HG03175 (cell line): ENCODE results near the gene TIPRL.
A peak's percentile ranks its signal among the peaks of the same experiment; 100 is the strongest.
"Not testable (repeated sequence)": the region's sequence is repeated elsewhere in the genome, so short reads cannot be mapped to it uniquely, and the experiment has no call there.

Experiments used
- ATAC-seq: cut with Tn5 transposase; IDR thresholded peaks from one replicate; pipeline ENCODE4 v1.9.1; 2021; ENCODE audit warnings: mild to moderate bottlenecking, moderate library complexity; ENCODE audit not compliant: unreplicated experiment

TIPRL gene

GRCh38 chr1:168178638-168179437 is at the start of gene TIPRL:
Gene TIPRL, plus strand, starts transcription at chr1:168178962. Its CDS starts 116 bp downstream, at chr1:168179078.
- ATAC-seq: peak; percentile 90

DNA sequence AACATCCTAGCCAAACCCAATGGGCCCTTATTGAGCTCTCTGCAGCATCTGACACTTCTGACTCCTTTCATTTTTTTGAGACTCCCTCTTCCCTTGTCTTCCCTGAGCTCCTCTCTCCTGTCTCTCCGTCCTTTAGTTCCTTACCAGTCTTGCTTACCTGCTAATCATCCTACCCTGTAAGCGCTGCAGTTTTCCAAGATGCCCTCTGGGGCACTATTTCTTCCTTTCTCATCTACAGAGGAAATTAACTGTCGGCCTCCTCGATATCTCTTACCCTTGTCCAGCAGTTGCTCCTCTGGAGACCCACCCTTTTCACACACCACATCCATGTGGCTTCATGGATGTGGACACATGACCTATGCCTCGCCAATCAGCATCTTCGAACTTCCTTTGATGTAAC is 48.8 kb upstream of the TIPRL start:
- ATAC-seq: no peak

DNA sequence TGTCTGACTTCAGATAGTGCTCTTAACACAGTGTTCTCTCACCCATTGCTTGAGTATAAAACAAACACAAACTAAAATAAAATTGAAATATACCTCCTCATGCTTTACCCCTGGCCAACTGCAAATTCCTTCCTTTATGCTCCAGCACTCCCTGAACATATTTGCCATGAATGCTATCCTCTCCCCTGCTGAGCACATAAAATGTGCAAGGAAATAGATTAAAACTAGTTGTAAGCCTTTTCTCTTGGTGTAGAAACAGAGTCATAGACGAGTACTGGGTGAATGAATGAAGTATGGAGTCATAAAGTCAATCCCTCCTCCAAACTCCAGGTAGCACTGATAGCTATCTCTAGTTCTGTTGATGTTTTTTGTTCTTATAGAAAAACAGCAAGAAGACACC is 44.6 kb upstream of the TIPRL start:
- no peak for ATAC-seq

GRCh38 chr1:168134642-168135041 is 44.1 kb upstream of the TIPRL start:
- ATAC-seq: no peak

GRCh38 chr1:168135116-168135920 is 43.4 kb upstream of the TIPRL start:
- no peak for ATAC-seq

GRCh38 chr1:168135921-168136708 is 42.6 kb upstream of the TIPRL start:
- peak; percentile 28 for ATAC-seq

- ATAC-seq: peak; percentile 45
Observed at GRCh38 chr1:168136709-168137514, 41.9 kb upstream of the TIPRL start, which contains the start of gene GPR161. Gene GPR161, minus strand, starts transcription at chr1:168136930. Its CDS starts 32,080 bp downstream, at chr1:168104850.

DNA sequence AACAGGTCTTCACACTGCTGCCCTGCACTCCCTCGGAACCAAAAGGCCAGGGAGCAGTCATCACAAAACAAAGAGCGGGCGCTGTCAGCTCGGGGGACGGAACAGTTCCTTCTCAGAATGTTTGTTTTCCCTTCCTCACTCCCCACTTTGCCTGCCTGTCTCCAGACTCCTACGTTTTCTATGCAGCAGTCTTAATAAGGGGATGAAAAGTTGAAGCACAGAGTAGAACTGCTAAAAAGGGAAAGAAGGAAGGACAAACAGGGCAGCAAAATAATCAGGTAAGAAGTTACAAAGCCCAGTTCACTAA is 41.3 kb upstream of the TIPRL start:
- no peak for ATAC-seq

DNA sequence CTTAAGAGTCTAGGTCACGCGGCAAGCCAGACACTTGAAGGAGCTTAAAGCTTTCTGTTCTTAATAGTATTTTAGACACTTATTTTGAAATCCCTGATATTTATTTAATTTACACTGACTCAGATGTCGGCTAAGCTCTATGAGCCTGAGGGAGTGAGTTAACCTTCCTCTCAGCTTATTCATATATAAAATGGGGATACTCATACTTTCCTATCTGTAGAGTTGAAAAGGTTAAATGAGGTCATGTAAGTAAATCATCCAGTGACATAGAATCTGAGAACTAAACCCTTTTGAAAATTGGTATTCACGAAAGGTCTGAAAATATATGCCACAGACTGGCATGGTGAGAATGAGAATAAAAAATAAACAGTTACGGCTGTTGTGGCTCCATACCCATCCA is 40.6 kb upstream of the TIPRL start:
- ATAC-seq: no peak

GRCh38 chr1:168139070-168139469 is 39.7 kb upstream of the TIPRL start:
- ATAC-seq: no peak

GRCh38 chr1:168141871-168142385 is 36.8 kb upstream of the TIPRL start:
- ATAC-seq: no peak

- ATAC-seq: peak; percentile 96
Observed at GRCh38 chr1:168145184-168146159, 33.3 kb upstream of the TIPRL start.

- no peak for ATAC-seq
Observed at GRCh38 chr1:168146160-168146539, 32.6 kb upstream of the TIPRL start.

GRCh38 chr1:168146626-168147025 is 32.1 kb upstream of the TIPRL start:
- no peak for ATAC-seq

GRCh38 chr1:168148916-168149315 is 29.8 kb upstream of the TIPRL start:
- ATAC-seq: peak; percentile 73

DNA sequence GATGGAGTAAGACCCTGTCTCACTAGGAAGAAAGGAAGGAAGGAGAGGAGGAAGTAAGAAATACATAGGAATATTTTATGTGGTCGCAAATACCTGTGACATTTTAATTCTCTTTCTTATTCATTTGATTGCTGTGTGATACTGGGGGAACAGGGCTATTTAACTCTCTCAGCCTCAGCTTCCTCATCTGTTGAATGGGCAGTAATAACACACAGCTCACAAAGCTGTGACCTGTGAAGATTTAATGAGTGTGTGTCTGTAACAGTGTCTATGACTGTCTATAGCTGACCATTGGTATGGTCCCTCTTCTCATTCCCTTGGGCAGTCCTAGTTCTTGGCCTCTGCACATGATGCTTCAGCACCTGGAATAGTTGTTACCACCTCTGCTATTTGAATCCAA is 28.5 kb upstream of the TIPRL start:
- ATAC-seq: no peak

DNA sequence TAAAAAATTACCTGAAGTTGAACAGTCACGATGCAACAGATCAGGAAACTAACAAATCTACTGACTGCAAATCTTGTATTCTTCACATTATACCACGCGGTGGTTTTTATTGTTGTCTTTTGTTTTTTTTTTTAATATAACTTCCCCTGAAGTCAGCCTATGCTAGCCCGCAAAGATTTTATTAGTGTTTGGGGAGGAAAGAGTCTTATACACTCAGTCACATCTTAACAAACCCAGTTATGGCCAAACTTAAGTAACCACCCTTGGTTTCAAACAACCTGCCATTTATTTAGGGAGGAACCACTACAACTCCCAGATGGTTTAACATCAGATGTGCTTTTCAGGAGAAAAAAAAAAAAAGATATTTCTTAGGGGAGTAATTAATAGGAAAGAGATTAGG is 26.8 kb upstream of the TIPRL start:
- no peak for ATAC-seq

DNA sequence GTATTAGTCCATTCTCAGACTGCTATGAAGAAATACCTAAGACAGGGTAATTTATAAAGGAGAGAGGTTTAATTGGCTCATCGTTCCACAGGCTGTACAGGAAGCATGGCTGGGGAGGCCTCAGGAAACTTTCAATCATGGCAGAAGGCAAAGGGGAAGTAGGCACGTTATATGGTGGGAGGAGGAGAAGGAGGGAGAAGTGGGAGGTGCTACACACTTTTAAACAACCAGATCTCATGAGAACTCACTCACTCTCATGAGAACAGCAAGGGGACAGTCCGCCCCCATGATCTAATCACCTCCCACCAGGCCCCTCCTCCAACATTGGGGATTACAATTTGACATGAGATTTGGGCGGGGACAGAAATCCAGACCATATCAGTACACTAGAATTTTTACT is 24.1 kb upstream of the TIPRL start:
- not testable (repeated sequence) for ATAC-seq

DNA sequence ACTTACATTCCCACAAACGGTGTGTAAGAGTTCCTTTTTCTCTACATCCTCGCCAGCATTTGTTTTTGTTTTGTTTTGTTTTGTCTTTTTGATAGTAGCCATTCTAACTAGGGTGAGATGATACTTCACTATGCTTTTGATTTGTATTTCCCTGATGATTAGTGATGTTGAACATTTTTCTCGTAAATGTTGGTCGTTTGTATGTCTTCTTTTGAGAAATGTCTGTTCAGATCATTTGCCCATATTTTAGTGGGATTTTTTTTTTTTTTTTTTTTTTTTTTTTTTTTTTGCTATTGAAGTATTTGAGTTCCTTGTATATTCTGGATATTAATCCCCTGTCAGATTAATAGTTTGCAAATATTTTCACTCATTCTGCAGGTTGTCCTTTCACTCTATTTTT is 22.9 kb upstream of the TIPRL start:
- ATAC-seq: no peak
